BE2C (cell line): ENCODE results near the gene GRK2.

Source experiments
- DNase-seq: peaks from one replicate; pipeline ENCODE4 v3.0.0-alpha.2; 2020
- H3K27me3 ChIP-seq: fragments of 250-450 bp; sonication (Bioruptor Pico); 2 replicates; pipeline ENCODE4 v1.5.1; 2020; ENCODE audit warnings: mild to moderate bottlenecking
- H3K36me3 ChIP-seq: fragments of 250-450 bp; sonication (Bioruptor Pico); 2 replicates; pipeline ENCODE4 v1.5.1; 2020; ENCODE audit warnings: mild to moderate bottlenecking
- H3K4me1 ChIP-seq: fragments of 250-450 bp; sonication (Bioruptor Pico); 2 replicates; pipeline ENCODE4 v1.5.1; 2020
- H3K4me3 ChIP-seq: 2 replicates; pipeline ENCODE4 v1.5.1; 2011; ENCODE audit warnings: low read depth, low read length
- H3K9me3 ChIP-seq: fragments of 250-450 bp; sonication (Bioruptor Pico); 2 replicates; pipeline ENCODE4 v1.5.1; 2020
- TF ChIP-seq, protein P1 (sequence below): IDR thresholded peaks from 2 replicates; pipeline ENCODE4 v1.5.1; 2012; ENCODE audit warnings: mild to moderate bottlenecking, low read depth, low read length

GRK2 gene

GRCh38 chr11:67309661-67310061 is 43.4 kb downstream of the GRK2 start:
- DNase-seq, result no peak
- H3K4me1 ChIP-seq, result peaks cover 2% of the 10 kb centered on the region; the same call in 1 of the 2 replicates

GRCh38 chr11:67310246-67311050 is 44.2 kb downstream of the GRK2 start:
- no peaks in the 10 kb centered on the region for H3K9me3 ChIP-seq
- no peak for DNase-seq
- TF ChIP-seq, protein P1, sequence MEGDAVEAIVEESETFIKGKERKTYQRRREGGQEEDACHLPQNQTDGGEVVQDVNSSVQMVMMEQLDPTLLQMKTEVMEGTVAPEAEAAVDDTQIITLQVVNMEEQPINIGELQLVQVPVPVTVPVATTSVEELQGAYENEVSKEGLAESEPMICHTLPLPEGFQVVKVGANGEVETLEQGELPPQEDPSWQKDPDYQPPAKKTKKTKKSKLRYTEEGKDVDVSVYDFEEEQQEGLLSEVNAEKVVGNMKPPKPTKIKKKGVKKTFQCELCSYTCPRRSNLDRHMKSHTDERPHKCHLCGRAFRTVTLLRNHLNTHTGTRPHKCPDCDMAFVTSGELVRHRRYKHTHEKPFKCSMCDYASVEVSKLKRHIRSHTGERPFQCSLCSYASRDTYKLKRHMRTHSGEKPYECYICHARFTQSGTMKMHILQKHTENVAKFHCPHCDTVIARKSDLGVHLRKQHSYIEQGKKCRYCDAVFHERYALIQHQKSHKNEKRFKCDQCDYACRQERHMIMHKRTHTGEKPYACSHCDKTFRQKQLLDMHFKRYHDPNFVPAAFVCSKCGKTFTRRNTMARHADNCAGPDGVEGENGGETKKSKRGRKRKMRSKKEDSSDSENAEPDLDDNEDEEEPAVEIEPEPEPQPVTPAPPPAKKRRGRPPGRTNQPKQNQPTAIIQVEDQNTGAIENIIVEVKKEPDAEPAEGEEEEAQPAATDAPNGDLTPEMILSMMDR, result no peak
- H3K4me1 ChIP-seq, result peaks cover 2% of the 10 kb centered on the region; the same call in 1 of the 2 replicates
- H3K27me3 ChIP-seq, result no peaks in the 10 kb centered on the region
- H3K4me3 ChIP-seq, result no peak overlapping the region
- no peaks in the 10 kb centered on the region for H3K36me3 ChIP-seq

More at GRCh38 chr11:67309661-67310061, 43.4 kb downstream of the GRK2 start:
- Histone ChIP-seq H3K9me3 (no peaks in the 10 kb centered on the region), H3K36me3 (no peaks in the 10 kb centered on the region), H3K4me3 (no peak overlapping the region), H3K27me3 (no peaks in the 10 kb centered on the region)
- TF ChIP-seq, protein P1, result no peak

GRCh38 chr11:67311051-67311555 is 44.8 kb downstream of the GRK2 start:
- TF ChIP-seq, protein P1, result no peak

GRCh38 chr11:67311556-67312082 is 45.3 kb downstream of the GRK2 start:
- Histone ChIP-seq H3K36me3 (no peaks in the 10 kb centered on the region), H3K4me1 (peaks cover 2% of the 10 kb centered on the region; the same call in 1 of the 2 replicates), H3K4me3 (no peak overlapping the region), H3K9me3 (no peaks in the 10 kb centered on the region), H3K27me3 (no peaks in the 10 kb centered on the region)
- DNase-seq, result no peak
- TF ChIP-seq, protein P1, result no peak

More at GRCh38 chr11:67311051-67311555, 44.8 kb downstream of the GRK2 start:
- H3K4me3 ChIP-seq, result no peak overlapping the region
- no peak for DNase-seq
- H3K27me3 ChIP-seq, result no peaks in the 10 kb centered on the region
- peaks cover 2% of the 10 kb centered on the region; the same call in 1 of the 2 replicates for H3K4me1 ChIP-seq
- H3K36me3 ChIP-seq, result no peaks in the 10 kb centered on the region
- no peaks in the 10 kb centered on the region for H3K9me3 ChIP-seq

DNA sequence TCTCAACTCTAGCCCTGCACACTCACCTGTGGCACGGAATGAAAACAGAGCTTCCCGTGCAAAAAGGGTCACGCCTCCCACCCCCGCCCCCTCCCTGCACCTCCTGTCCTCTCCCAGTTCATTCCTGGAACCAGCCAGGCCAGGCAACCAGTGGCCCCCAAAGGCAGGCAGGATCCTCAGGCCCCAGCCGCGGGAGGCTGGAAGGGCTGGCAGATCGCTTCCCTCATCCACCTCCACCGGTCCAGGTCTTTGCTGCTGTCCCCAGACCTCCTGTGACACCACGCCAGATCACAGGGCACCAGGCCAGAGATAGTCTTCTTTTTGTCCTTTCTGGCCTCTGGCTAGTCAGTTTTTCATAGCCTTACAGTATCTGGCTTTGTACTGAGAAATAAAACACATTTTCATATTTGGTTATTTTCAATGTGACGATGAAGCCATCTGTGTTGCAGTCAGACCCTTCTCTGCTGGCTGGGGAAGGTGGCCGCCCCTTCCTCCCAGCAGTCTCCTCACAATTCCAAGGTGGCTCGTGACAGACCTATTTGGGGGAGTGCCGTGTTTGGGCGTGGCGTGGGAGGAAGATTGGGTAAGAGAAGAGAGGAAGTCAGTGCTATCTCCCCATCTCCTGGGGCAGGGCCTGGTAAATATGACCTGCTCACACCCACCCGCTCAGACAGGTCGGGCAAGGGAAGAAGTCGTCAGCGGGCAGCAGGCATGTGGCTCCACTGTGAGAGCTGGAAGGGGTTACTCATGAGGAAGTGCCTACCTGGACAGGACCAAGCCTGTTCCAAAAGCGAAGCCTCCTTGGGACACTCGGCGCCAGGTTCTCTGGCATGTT is 46.1 kb downstream of the GRK2 start:
- Histone ChIP-seq H3K9me3 (no peaks in the 10 kb centered on the region), H3K4me3 (no peak overlapping the region), H3K4me1 (peaks cover 2% of the 10 kb centered on the region; the same call in 1 of the 2 replicates), H3K27me3 (no peaks in the 10 kb centered on the region), H3K36me3 (no peaks in the 10 kb centered on the region)
- DNase-seq, result no peak
- TF ChIP-seq, protein P1, result no peak
